ENCODE data around the gene DEFB129.

DNA sequence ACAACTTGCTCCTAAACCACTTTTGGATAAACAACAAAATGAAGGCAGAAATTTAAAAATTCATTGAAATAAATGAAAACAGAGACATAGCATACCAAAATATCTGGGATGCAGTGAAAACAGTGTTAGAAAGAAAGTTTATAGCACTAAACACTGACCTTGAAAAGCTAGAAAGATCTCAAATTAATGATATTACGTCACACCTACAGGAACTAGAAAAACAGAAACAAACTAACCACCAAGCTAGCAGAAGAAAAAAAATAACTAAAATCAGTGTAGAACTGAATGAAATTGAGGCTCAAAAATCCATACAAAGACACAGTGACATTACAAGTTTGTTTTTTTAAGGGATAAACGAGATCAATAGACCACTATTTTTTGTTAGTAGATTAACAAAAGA lies 42.8 kb upstream of the DEFB129 start:
- TF ChIP-seq, protein P1, sequence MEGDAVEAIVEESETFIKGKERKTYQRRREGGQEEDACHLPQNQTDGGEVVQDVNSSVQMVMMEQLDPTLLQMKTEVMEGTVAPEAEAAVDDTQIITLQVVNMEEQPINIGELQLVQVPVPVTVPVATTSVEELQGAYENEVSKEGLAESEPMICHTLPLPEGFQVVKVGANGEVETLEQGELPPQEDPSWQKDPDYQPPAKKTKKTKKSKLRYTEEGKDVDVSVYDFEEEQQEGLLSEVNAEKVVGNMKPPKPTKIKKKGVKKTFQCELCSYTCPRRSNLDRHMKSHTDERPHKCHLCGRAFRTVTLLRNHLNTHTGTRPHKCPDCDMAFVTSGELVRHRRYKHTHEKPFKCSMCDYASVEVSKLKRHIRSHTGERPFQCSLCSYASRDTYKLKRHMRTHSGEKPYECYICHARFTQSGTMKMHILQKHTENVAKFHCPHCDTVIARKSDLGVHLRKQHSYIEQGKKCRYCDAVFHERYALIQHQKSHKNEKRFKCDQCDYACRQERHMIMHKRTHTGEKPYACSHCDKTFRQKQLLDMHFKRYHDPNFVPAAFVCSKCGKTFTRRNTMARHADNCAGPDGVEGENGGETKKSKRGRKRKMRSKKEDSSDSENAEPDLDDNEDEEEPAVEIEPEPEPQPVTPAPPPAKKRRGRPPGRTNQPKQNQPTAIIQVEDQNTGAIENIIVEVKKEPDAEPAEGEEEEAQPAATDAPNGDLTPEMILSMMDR (optimal IDR thresholded peaks at IDR 0.05 in 1 of 3, IDR thresholded peaks at IDR 0.05 in 1 of 3, conservative IDR thresholded peaks at IDR 0.05 in 1 of 3; ENCODE audit: extremely low read depth in 1 of 3, insufficient read depth in 2 of 3, low read length in 3 of 3), result no peak
- TF ChIP-seq EZH2 (IDR thresholded peaks at IDR 0.05; ENCODE audit: low read length), result no peak
